SK-N-SH treated with all-trans-retinoic acid at 6 μM for 48 hours (cell line): Measurements from ENCODE around the gene PTPDC1.

Experiments
- ATAC-seq: fragments of 200-7000 bp; cut with Tn5 transposase; 3 replicates; pipeline ENCODE4 v1.9.1; 2020; ENCODE audit warnings: mild to moderate bottlenecking, moderate library complexity
- BACH2 ChIP-seq: fragments of 250-450 bp; sonication (Bioruptor Pico); IDR thresholded peaks from 2 replicates; pipeline ENCODE4 v1.9.0; 2021; ENCODE audit warnings: mild to moderate bottlenecking, borderline replicate concordance
- CREB5 ChIP-seq: fragments of 250-450 bp; sonication (Bioruptor Pico); IDR thresholded peaks from 2 replicates; pipeline ENCODE4 v1.5.1; 2020; ENCODE audit warnings: low read depth, mild to moderate bottlenecking, moderate library complexity
- CSDC2 ChIP-seq: fragments of 250-450 bp; sonication (Bioruptor Pico); IDR thresholded peaks from 2 replicates; pipeline ENCODE4 v1.5.0; 2020; ENCODE audit warnings: mild to moderate bottlenecking, moderate library complexity
- ESRRG ChIP-seq: fragments of 250-450 bp; sonication (Bioruptor Pico); IDR thresholded peaks from 2 replicates; pipeline ENCODE4 v1.6.1; 2021; ENCODE audit warnings: mild to moderate bottlenecking
- ISL1 ChIP-seq: fragments of 250-450 bp; sonication (Bioruptor Pico); IDR thresholded peaks from 2 replicates; pipeline ENCODE4 v2.1.2; 2022; ENCODE audit warnings: mild to moderate bottlenecking, moderate library complexity
- OSR1 ChIP-seq: fragments of 250-450 bp; sonication (Bioruptor Pico); IDR thresholded peaks from 2 replicates; pipeline ENCODE4 v1.8.0; 2022; ENCODE audit warnings: moderate library complexity, mild to moderate bottlenecking, inconsistent platforms
- PATZ1 ChIP-seq: fragments of 250-450 bp; sonication (Bioruptor Pico); IDR thresholded peaks from 2 replicates; pipeline ENCODE4 v1.8.0; 2020; ENCODE audit warnings: mild to moderate bottlenecking, moderate library complexity, borderline replicate concordance
- PPARA ChIP-seq: fragments of 250-450 bp; sonication (Bioruptor Pico); IDR thresholded peaks from 2 replicates; pipeline ENCODE4 v1.5.0; 2020; ENCODE audit warnings: mild to moderate bottlenecking, borderline replicate concordance
- RARB ChIP-seq: fragments of 250-450 bp; sonication (Bioruptor Pico); IDR thresholded peaks from 2 replicates; pipeline ENCODE4 v1.8.0; 2021; ENCODE audit warnings: mild to moderate bottlenecking, moderate library complexity
- SNAI2 ChIP-seq: fragments of 250-450 bp; sonication (Bioruptor Pico); IDR thresholded peaks from 2 replicates; pipeline ENCODE4 v1.5.0; 2020; ENCODE audit warnings: mild to moderate bottlenecking, moderate library complexity
- TCF4 ChIP-seq: fragments of 250-450 bp; sonication (Bioruptor Pico); IDR thresholded peaks from 2 replicates; pipeline ENCODE4 v1.8.0; 2021; ENCODE audit warnings: mild to moderate bottlenecking, moderate library complexity, borderline replicate concordance
- TOX ChIP-seq: fragments of 250-450 bp; sonication (Bioruptor Pico); IDR thresholded peaks from 2 replicates; pipeline ENCODE4 v1.8.0; 2021; ENCODE audit warnings: mild to moderate bottlenecking, moderate library complexity, borderline replicate concordance
- ZC3H10 ChIP-seq: fragments of 250-450 bp; sonication (Bioruptor Pico); IDR thresholded peaks from 2 replicates; pipeline ENCODE4 v1.5.1; 2021; ENCODE audit warnings: mild to moderate bottlenecking, moderate library complexity
- ZFP3 ChIP-seq: fragments of 250-450 bp; sonication (Bioruptor Pico); IDR thresholded peaks from 2 replicates; pipeline ENCODE4 v1.5.0; 2020; ENCODE audit warnings: mild to moderate bottlenecking, moderate library complexity
- ZFP30 ChIP-seq: fragments of 450-650 bp; formaldehyde crosslinking; IDR thresholded peaks from 2 replicates; pipeline ENCODE4 v1.5.0; 2022; ENCODE audit warnings: mild to moderate bottlenecking, moderate library complexity
- ZNF565 ChIP-seq: fragments of 450-650 bp; formaldehyde crosslinking; conservative IDR thresholded peaks from 2 replicates; pipeline ENCODE4 v1.5.0; 2020; ENCODE audit warnings: low read depth, mild to moderate bottlenecking, moderate library complexity
- ZNF70 ChIP-seq: fragments of 450-650 bp; formaldehyde crosslinking; IDR thresholded peaks from 2 replicates; pipeline ENCODE4 v1.5.0; 2020; ENCODE audit warnings: mild to moderate bottlenecking, moderate library complexity
- TF ChIP-seq, protein P1 (sequence below): fragments of 250-450 bp; sonication (Bioruptor Pico); IDR thresholded peaks from 2 replicates; pipeline ENCODE4 v1.5.0; 2020; ENCODE audit warnings: mild to moderate bottlenecking, moderate library complexity
- TF ChIP-seq, protein P2 (sequence below): fragments of 250-450 bp; sonication (Bioruptor Pico); IDR thresholded peaks from 2 replicates; pipeline ENCODE4 v1.8.0; 2021; ENCODE audit warnings: low read depth, mild to moderate bottlenecking, moderate library complexity, borderline replicate concordance

Gene PTPDC1

DNA sequence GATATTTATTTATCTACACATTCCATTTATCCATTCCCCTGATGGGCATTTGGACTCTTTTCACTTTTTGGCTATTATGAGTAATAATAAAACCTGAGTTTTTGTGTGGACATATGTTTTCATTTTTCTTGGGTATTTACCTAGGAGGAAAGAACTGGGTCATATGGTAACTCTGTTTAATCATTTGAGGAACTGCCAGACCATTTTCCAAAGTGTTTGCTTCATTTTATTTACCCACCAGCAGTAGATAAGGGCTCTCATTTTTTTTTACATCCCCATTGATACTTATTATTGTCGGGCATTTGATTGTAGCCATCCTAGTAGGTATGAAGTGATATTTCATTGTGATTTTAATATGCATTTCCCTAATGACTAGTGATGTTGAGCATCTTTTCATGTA, 7.7 kb upstream of the PTPDC1 start (continued):
- TF ChIP-seq ZNF565 (CRISPR knock-in tag), result no peak
- no peak for TF ChIP-seq ZFP30 (CRISPR knock-in tag)
- TF ChIP-seq SNAI2 (CRISPR knock-in tag), result no peak
- TF ChIP-seq, protein P1, sequence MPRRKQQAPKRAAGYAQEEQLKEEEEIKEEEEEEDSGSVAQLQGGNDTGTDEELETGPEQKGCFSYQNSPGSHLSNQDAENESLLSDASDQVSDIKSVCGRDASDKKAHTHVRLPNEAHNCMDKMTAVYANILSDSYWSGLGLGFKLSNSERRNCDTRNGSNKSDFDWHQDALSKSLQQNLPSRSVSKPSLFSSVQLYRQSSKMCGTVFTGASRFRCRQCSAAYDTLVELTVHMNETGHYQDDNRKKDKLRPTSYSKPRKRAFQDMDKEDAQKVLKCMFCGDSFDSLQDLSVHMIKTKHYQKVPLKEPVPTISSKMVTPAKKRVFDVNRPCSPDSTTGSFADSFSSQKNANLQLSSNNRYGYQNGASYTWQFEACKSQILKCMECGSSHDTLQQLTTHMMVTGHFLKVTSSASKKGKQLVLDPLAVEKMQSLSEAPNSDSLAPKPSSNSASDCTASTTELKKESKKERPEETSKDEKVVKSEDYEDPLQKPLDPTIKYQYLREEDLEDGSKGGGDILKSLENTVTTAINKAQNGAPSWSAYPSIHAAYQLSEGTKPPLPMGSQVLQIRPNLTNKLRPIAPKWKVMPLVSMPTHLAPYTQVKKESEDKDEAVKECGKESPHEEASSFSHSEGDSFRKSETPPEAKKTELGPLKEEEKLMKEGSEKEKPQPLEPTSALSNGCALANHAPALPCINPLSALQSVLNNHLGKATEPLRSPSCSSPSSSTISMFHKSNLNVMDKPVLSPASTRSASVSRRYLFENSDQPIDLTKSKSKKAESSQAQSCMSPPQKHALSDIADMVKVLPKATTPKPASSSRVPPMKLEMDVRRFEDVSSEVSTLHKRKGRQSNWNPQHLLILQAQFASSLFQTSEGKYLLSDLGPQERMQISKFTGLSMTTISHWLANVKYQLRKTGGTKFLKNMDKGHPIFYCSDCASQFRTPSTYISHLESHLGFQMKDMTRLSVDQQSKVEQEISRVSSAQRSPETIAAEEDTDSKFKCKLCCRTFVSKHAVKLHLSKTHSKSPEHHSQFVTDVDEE (CRISPR knock-in tag), result no peak
- no peak for TF ChIP-seq BACH2
- no peak for TF ChIP-seq ZNF70 (CRISPR knock-in tag)
- no peak for TF ChIP-seq CSDC2 (CRISPR knock-in tag)

GRCh38 chr9:94078086-94078485, 6.2 kb upstream of the PTPDC1 start:
- no peak for ATAC-seq

DNA sequence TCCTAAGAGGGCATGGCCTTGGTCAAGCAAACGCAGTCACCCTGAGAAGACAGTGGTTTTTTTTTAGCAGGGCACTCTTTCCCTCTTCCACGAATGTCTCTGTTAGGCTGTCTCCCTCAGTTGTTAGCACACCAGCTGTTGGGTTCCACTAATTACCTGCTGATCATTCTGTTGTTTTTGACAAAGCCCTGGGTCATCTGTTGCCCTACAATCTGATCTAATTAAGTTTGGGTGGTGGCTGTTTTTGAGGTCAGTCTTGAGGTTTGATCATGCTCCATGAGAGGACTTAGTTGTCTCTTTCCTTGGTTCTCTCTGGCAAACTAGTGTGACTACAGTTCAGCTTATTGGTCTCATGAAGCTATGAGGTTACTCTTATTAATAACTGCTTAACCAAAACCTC, 5.0 kb upstream of the PTPDC1 start:
- TF ChIP-seq ISL1 (CRISPR knock-in tag) (no peak), BACH2 (no peak), ZC3H10 (CRISPR knock-in tag) (no peak), SNAI2 (CRISPR knock-in tag) (no peak), ZFP30 (CRISPR knock-in tag) (no peak), CSDC2 (CRISPR knock-in tag) (no peak), ESRRG (no peak), ZNF70 (CRISPR knock-in tag) (no peak), OSR1 (CRISPR knock-in tag) (no peak), CREB5 (no peak), TOX (CRISPR knock-in tag) (no peak), PPARA (no peak), RARB (CRISPR knock-in tag) (no peak), TCF4 (CRISPR knock-in tag) (no peak), ZNF565 (CRISPR knock-in tag) (no peak)
- TF ChIP-seq, protein P1 (CRISPR knock-in tag), result no peak
- TF ChIP-seq, protein P2, sequence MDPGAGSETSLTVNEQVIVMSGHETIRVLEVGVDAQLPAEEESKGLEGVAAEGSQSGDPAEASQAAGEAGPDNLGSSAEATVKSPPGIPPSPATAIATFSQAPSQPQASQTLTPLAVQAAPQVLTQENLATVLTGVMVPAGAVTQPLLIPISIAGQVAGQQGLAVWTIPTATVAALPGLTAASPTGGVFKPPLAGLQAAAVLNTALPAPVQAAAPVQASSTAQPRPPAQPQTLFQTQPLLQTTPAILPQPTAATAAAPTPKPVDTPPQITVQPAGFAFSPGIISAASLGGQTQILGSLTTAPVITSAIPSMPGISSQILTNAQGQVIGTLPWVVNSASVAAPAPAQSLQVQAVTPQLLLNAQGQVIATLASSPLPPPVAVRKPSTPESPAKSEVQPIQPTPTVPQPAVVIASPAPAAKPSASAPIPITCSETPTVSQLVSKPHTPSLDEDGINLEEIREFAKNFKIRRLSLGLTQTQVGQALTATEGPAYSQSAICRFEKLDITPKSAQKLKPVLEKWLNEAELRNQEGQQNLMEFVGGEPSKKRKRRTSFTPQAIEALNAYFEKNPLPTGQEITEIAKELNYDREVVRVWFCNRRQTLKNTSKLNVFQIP (CRISPR knock-in tag), result no peak
- no peak for ATAC-seq

More at GRCh38 chr9:94078086-94078485, 6.2 kb upstream of the PTPDC1 start:
- no peak for TF ChIP-seq RARB (CRISPR knock-in tag)
- no peak for TF ChIP-seq ZNF565 (CRISPR knock-in tag)
- TF ChIP-seq TCF4 (CRISPR knock-in tag), result no peak
- no peak for TF ChIP-seq ZNF70 (CRISPR knock-in tag)
- no peak for TF ChIP-seq ISL1 (CRISPR knock-in tag)
- TF ChIP-seq ZFP3 (CRISPR knock-in tag), result no peak
- no peak for TF ChIP-seq TOX (CRISPR knock-in tag)
- TF ChIP-seq PATZ1 (CRISPR knock-in tag), result no peak
